H9 (cell line): Measurements from ENCODE around the gene NDOR1. TPM values are rescaled to one million over a fixed set of nuclear protein-coding genes. Genes with fewer than 3 reads are reported as not detected.

Experiments
- DNase-seq: peaks from one replicate; pipeline ENCODE4 v3.0.0-alpha.2; 2017
- H2AFZ ChIP-seq: one replicate; pipeline ENCODE4 v1.6.1; 2013; ENCODE audit warnings: mild to moderate bottlenecking, low read length, control low read depth, moderate library complexity
- H2AK5ac ChIP-seq: 2 replicates; pipeline ENCODE4 v1.6.1; 2013; ENCODE audit warnings: low read length, control low read depth, mixed read lengths; ENCODE audit not compliant: insufficient read length
- H2BK120ac ChIP-seq: one replicate; pipeline ENCODE4 v1.6.1; 2013; ENCODE audit warnings: low read depth, mild to moderate bottlenecking, low read length, control low read depth, inconsistent platforms; ENCODE audit not compliant: poor library complexity, severe bottlenecking
- H2BK12ac ChIP-seq: 2 replicates; pipeline ENCODE4 v1.6.1; 2013; ENCODE audit warnings: low read length, control low read depth, mixed read lengths, low read depth; ENCODE audit not compliant: insufficient read length
- H2BK15ac ChIP-seq: 2 replicates; pipeline ENCODE4 v1.6.1; 2013; ENCODE audit warnings: low read depth, low read length, control low read depth
- H2BK20ac ChIP-seq: one replicate; pipeline ENCODE4 v1.6.1; 2013; ENCODE audit warnings: low read depth, mild to moderate bottlenecking, low read length, control low read depth, inconsistent platforms; ENCODE audit not compliant: poor library complexity, severe bottlenecking
- H2BK5ac ChIP-seq: 2 replicates; pipeline ENCODE4 v1.6.1; 2013; ENCODE audit warnings: low read length, control low read depth, mixed read lengths; ENCODE audit not compliant: insufficient read length
- H3K14ac ChIP-seq: 2 replicates; pipeline ENCODE4 v1.6.1; 2013; ENCODE audit warnings: low read length, control low read depth; ENCODE audit not compliant: insufficient read depth
- H3K18ac ChIP-seq: 2 replicates; pipeline ENCODE4 v1.6.1; 2013; ENCODE audit warnings: low read depth, mild to moderate bottlenecking, mixed read lengths, low read length, control low read depth; ENCODE audit not compliant: insufficient read length
- H3K23ac ChIP-seq: 2 replicates; pipeline ENCODE4 v1.6.1; 2013; ENCODE audit warnings: low read length, control low read depth, mixed read lengths, low read depth; ENCODE audit not compliant: insufficient read length
- H3K23me2 ChIP-seq: 2 replicates; pipeline ENCODE4 v1.6.1; 2013; ENCODE audit warnings: low read depth, mild to moderate bottlenecking, mixed read lengths, low read length, control low read depth; ENCODE audit not compliant: insufficient read length, poor library complexity, severe bottlenecking
- H3K27ac ChIP-seq: 2 replicates; pipeline ENCODE4 v1.5.1; 2013; ENCODE audit warnings: low read length, control low read depth, mixed read lengths, low read depth; ENCODE audit not compliant: insufficient read length
- H3K27me3 ChIP-seq: 2 replicates; pipeline ENCODE4 v1.6.1; 2013; ENCODE audit warnings: low read length, control low read depth, inconsistent platforms; ENCODE audit not compliant: insufficient read depth
- H3K4ac ChIP-seq: 2 replicates; pipeline ENCODE4 v1.6.1; 2013; ENCODE audit warnings: low read depth, mild to moderate bottlenecking, control low read depth, inconsistent platforms, low read length, moderate library complexity
- H3K4me1 ChIP-seq: 2 replicates; pipeline ENCODE4 v1.6.1; 2013; ENCODE audit warnings: low read length, control low read depth, inconsistent platforms; ENCODE audit not compliant: insufficient read depth
- H3K4me2 ChIP-seq: 2 replicates; pipeline ENCODE4 v1.6.1; 2013; ENCODE audit warnings: low read length, control low read depth, mixed read lengths; ENCODE audit not compliant: insufficient read length, insufficient read depth
- H3K56ac ChIP-seq: 2 replicates; pipeline ENCODE4 v1.6.1; 2013; ENCODE audit warnings: low read depth, mild to moderate bottlenecking, mixed read lengths, low read length, control low read depth; ENCODE audit not compliant: insufficient read length
- H3K79me1 ChIP-seq: 2 replicates; pipeline ENCODE4 v1.6.1; 2013; ENCODE audit warnings: low read depth, mild to moderate bottlenecking, moderate library complexity, low read length, control low read depth, inconsistent platforms; ENCODE audit not compliant: insufficient read depth, poor library complexity, severe bottlenecking
- H3K79me2 ChIP-seq: 2 replicates; pipeline ENCODE4 v1.6.1; 2013; ENCODE audit warnings: low read length, control low read depth, inconsistent platforms; ENCODE audit not compliant: insufficient read depth
- H3K9ac ChIP-seq: 2 replicates; pipeline ENCODE4 v1.6.1; 2013; ENCODE audit warnings: low read length, control low read depth, mixed read lengths; ENCODE audit not compliant: insufficient read length; ENCODE audit errors: extremely low read depth
- H3K9me3 ChIP-seq: one replicate; pipeline ENCODE4 v1.6.1; 2013; ENCODE audit warnings: low read depth, low read length, inconsistent platforms; ENCODE audit not compliant: control insufficient read depth
- H3T11ph ChIP-seq: one replicate; pipeline ENCODE4 v1.6.1; 2013; ENCODE audit warnings: mild to moderate bottlenecking, low read length, control low read depth, inconsistent platforms
- H4K20me1 ChIP-seq: one replicate; pipeline ENCODE4 v1.6.1; 2013; ENCODE audit not compliant: control insufficient read depth, insufficient read length, insufficient read depth
- H4K5ac ChIP-seq: 2 replicates; pipeline ENCODE4 v1.6.1; 2013; ENCODE audit warnings: low read depth, mild to moderate bottlenecking, mixed read lengths, low read length, control low read depth; ENCODE audit not compliant: insufficient read length
- H4K8ac ChIP-seq: replicated peaks from 2 replicates; pipeline ENCODE4 v1.6.1; 2013; ENCODE audit warnings: low read length, control low read depth, mixed read lengths, low read depth; ENCODE audit not compliant: insufficient read length
- H4K91ac ChIP-seq: 2 replicates; pipeline ENCODE4 v1.6.1; 2013; ENCODE audit warnings: low read depth, mild to moderate bottlenecking, moderate library complexity, mixed read lengths, low read length, control low read depth; ENCODE audit not compliant: insufficient read length
- H3K27ac Mint-ChIP-seq, 3 experiments: 2 replicates in 2 of 3; 3 replicates in 1 of 3; pipeline ENCODE4 v1.8.0; 2020 to 2021; ENCODE audit warnings: mixed read lengths in 3 of 3, mild to moderate bottlenecking in 1 of 3, moderate library complexity in 1 of 3
- H3K27me3 Mint-ChIP-seq: 2 replicates; pipeline ENCODE4 v1.8.0; 2021; ENCODE audit warnings: low read depth, mild to moderate bottlenecking, moderate library complexity, mixed read lengths
- H3K36me3 Mint-ChIP-seq, 3 experiments: 2 replicates in 2 of 3; 3 replicates in 1 of 3; pipeline ENCODE4 v1.8.0; 2020 to 2021; ENCODE audit warnings: low read depth in 3 of 3, mixed read lengths in 3 of 3; ENCODE audit not compliant: insufficient read depth in 1 of 3
- H3K4me1 Mint-ChIP-seq, 2 experiments: 2 replicates each; pipeline ENCODE4 v1.8.0; 2020; ENCODE audit warnings: mixed read lengths in 2 of 2
- H3K4me3 Mint-ChIP-seq, 2 experiments: 2 replicates in 1 of 2; 3 replicates in 1 of 2; pipeline ENCODE4 v1.8.0; 2020 to 2021; ENCODE audit warnings: mild to moderate bottlenecking in 2 of 2, mixed read lengths in 2 of 2, moderate library complexity in 1 of 2
- H3K9me3 Mint-ChIP-seq, 2 experiments: 2 replicates in 1 of 2; 3 replicates in 1 of 2; pipeline ENCODE4 v1.8.0; 2020; ENCODE audit warnings: mild to moderate bottlenecking in 2 of 2, mixed read lengths in 2 of 2, moderate library complexity in 1 of 2
- WGBS: extraction: QIAGEN DNeasy Blood & Tissue Kit; methylation state at CpG from one replicate; pipeline ENCODE4 v1.1.7; 2013; ENCODE audit warnings: missing lambda C conversion rate, low lambda C conversion rate, mixed read lengths; ENCODE audit not compliant: insufficient read length; ENCODE audit errors: extremely low coverage; 5-methylcytosine and 5-hydroxymethylcytosine counted together
- total RNA-seq: library from RNA; stranded (reverse); gene quantifications from 2 replicates; pipeline ENCODE4 v1.2.1, GENCODE V29; 2021
- TF ChIP-seq, protein P1 (sequence below): fragments of 200-600 bp; sonication (generic); conservative IDR thresholded peaks from 3 replicates; pipeline ENCODE4 v1.8.0; 2021; ENCODE audit warnings: antibody characterized with exemption, mild to moderate bottlenecking

NDOR1 gene
- total RNA-seq, 1 experiment from 2014 or later: 44.1 TPM

GRCh38 chr9:137188490-137189296 lies 16.8 kb upstream of the NDOR1 start, which contains the start of the genes ANAPC2 and SSNA1:
Gene ANAPC2, minus strand, starts transcription at chr9:137188560. Its CDS starts 28 bp downstream, at chr9:137188532.
Gene SSNA1, plus strand, starts transcription at chr9:137188676. Its CDS starts 51 bp downstream, at chr9:137188727.
- peaks cover 10% of the 10 kb centered on the region; the same call in 1 of the 2 replicates for H3K79me2 ChIP-seq

More at GRCh38 chr9:137188490-137189296, 16.8 kb upstream of the NDOR1 start, which contains the start of the genes ANAPC2 and SSNA1:
- Histone ChIP-seq H3K4me2 (peak within 1 kb of the TSS; percentile 82), H2AK5ac (no peak within 1 kb of the TSS), H3K27me3 (no peaks in the 10 kb centered on the region), H2BK20ac (no peak within 1 kb of the TSS), H3K4me1 (peaks cover 5% of the 10 kb centered on the region; the same call in 1 of the 2 replicates), H3T11ph (no peak within 1 kb of the TSS), H4K20me1 (peaks cover under 1% of the 10 kb centered on the region), H3K23me2 (peaks cover 13% of the 10 kb centered on the region), H3K56ac (no peak within 1 kb of the TSS), H3K4ac (no peak within 1 kb of the TSS), H2BK5ac (no peak within 1 kb of the TSS), H2BK120ac (no peak within 1 kb of the TSS), H2AFZ (no peak within 1 kb of the TSS), H4K91ac (no peak within 1 kb of the TSS), H2BK15ac (no peak within 1 kb of the TSS; the same call in 1 of the 2 replicates), H4K5ac (no peak within 1 kb of the TSS), H3K23ac (no peak within 1 kb of the TSS), H3K27ac (no peak within 1 kb of the TSS), H4K8ac (no peak within 1 kb of the TSS), H3K9me3 (no peaks in the 10 kb centered on the region), H3K9ac (peak within 1 kb of the TSS; percentile 41), H3K18ac (peak within 1 kb of the TSS; percentile 37), H3K14ac (no peak within 1 kb of the TSS; the same call in 1 of the 2 replicates), H2BK12ac (no peak within 1 kb of the TSS), H3K79me1 (peaks cover 6% of the 10 kb centered on the region)
- Mint-ChIP-seq H3K4me3 (peak within 1 kb of the TSS; percentile 94 to 97), H3K27ac (peak within 1 kb of the TSS; percentile 47 to 97 (median 96); a peak in 6 of 7 replicates), H3K4me1 (peaks cover 17 to 22% of the 10 kb centered on the region in 2 experiments), H3K36me3 (peaks cover 7 to 50% (median 37%) of the 10 kb centered on the region in 3 experiments; a peak in 6 of 7 replicates), H3K9me3 (no peaks in the 10 kb centered on the region), H3K27me3 (no peaks in the 10 kb centered on the region)
- no CpG with 5 or more reads among the region's 98 CpGs for WGBS
- DNase-seq: peak; percentile 91
- TF ChIP-seq, protein P1, sequence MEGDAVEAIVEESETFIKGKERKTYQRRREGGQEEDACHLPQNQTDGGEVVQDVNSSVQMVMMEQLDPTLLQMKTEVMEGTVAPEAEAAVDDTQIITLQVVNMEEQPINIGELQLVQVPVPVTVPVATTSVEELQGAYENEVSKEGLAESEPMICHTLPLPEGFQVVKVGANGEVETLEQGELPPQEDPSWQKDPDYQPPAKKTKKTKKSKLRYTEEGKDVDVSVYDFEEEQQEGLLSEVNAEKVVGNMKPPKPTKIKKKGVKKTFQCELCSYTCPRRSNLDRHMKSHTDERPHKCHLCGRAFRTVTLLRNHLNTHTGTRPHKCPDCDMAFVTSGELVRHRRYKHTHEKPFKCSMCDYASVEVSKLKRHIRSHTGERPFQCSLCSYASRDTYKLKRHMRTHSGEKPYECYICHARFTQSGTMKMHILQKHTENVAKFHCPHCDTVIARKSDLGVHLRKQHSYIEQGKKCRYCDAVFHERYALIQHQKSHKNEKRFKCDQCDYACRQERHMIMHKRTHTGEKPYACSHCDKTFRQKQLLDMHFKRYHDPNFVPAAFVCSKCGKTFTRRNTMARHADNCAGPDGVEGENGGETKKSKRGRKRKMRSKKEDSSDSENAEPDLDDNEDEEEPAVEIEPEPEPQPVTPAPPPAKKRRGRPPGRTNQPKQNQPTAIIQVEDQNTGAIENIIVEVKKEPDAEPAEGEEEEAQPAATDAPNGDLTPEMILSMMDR: peak; percentile 48
